HG03432 (cell line): ENCODE results near the gene LUZP4.
"Not testable (repeated sequence)": the region's sequence is repeated elsewhere in the genome, so short reads cannot be mapped to it uniquely, and the experiment has no call there.

ENCODE experiments used
- ATAC-seq: cut with Tn5 transposase; IDR thresholded peaks from one replicate; pipeline ENCODE4 v1.9.1; 2021; ENCODE audit warnings: mild to moderate bottlenecking, moderate library complexity; ENCODE audit not compliant: unreplicated experiment

The LUZP4 gene, protein sequence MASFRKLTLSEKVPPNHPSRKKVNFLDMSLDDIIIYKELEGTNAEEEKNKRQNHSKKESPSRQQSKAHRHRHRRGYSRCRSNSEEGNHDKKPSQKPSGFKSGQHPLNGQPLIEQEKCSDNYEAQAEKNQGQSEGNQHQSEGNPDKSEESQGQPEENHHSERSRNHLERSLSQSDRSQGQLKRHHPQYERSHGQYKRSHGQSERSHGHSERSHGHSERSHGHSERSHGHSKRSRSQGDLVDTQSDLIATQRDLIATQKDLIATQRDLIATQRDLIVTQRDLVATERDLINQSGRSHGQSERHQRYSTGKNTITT

DNA sequence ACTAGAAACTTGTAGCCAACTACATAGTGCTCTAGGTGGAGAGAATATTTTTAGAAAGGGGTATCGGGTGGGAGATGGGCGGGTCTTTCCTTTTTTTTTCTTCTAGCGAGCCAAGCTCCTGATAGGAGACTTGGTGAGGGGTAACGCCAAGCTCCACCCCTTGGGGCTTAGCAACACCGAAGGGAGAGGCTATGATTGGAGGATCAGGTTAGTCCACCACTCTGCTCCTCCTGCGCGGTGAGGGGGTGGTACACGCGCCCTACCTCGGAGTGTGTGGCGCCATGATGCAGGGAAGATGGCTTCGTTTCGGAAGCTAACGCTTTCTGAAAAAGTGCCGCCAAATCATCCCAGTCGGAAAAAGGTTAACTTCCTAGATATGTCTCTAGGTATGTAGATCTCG, at the start of gene LUZP4:
Gene LUZP4, plus strand, starts transcription at position 251 of the 400 bp plus-strand sequence. Its CDS starts 45 bp downstream, at position 296.
- ATAC-seq, result no peak

DNA sequence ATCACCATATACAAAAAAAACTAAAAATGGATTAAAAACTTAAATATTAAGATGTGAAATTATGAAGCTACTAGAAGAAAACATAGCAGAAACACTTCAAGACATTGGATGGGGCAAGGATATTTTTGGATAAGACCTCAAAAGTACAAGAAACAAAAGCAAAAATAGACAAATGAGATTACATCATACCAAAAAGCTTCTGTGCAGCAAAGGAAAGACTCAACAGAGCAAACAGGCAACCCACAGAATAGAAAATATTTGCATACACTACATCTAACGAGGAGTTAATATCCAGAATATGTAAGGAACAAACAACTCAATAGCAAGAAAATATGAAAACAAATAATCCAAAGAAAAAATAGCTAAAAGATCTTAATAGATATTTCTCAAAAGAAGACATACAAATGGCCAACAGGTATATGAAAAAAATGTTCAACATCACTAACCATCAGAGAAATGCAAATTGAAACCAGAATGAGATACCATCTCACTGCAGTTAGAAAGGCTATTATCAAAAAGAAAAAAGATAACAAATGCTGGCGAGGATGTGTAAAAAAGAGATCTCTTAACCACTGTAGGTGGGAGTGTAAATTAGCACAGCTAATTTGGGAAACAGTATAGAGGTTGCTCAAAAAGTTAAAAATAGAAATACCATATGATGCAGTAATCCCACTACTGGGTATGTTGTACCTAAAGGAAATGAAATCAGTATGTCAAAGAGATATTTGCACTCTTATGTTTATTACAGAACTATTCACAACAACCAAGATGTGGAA, 37.9 kb upstream of the LUZP4 start:
- no peak for ATAC-seq

DNA sequence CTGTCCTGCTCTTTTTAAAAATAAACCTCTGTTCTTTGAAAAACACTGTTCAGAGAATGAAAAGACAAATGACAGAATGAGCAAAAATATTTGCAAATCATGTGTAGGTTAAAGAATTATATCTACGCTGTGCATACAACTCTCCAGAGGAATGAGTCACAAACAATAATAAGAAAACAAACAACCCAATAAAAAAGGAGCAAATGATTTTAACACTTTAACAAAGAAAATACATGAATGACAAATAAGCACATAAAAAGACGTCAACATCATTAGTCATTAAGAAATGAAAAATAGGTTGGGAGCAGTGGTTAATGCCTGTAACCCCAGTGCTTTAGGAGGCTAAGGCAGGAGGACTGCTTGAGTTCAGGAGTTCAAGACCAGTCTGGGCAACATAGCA, 34.5 kb upstream of the LUZP4 start:
- no peak for ATAC-seq

DNA sequence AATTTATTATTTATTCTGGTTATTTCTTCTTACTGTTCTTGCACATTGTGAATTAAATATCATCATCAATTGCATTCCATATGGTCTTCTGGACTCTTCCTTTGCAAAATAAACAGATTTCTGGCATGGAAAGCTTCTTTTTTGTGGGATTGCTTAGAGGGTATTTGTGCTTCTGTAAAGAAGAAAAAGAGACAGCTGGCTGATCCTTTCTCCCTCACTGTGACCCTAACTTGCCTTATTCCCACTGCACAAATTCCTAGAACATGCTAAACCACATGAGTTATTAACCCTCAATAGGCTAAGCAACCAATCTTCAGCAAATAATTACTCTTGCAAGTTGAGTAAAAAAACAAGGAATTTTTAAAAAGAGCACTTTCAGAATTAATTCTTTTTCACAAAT, 31.8 kb upstream of the LUZP4 start:
- no peak for ATAC-seq

DNA sequence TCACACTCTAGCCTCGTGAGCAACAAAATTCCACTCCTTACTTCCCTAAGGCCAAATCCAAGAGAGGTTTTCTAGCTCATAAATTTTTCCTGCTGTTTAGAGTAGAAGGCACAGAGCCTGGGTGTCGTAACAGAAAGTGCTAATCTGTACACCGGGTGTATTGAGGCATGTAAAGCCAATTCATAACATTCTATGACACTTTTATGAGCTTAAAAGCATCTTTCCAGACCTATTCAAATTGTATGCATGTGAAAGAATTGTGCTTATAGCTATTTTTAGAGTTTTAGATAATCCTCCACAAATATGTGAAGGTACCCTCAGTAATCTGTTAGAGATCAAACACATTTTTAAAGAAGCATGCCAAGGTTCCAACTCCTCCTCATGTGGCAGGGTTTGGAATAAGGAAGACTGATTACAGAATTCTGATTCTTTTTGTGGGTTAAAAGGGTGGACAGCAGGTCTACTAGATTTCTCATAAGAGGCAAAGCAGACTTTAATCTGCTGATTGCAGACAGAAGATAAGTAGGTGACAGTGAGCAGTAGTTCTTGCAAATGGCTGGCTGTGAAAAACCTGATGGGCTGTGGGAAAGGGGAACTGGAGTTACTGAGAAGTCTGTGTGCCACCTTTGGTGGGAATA, 30.2 kb upstream of the LUZP4 start:
- no peak for ATAC-seq

DNA sequence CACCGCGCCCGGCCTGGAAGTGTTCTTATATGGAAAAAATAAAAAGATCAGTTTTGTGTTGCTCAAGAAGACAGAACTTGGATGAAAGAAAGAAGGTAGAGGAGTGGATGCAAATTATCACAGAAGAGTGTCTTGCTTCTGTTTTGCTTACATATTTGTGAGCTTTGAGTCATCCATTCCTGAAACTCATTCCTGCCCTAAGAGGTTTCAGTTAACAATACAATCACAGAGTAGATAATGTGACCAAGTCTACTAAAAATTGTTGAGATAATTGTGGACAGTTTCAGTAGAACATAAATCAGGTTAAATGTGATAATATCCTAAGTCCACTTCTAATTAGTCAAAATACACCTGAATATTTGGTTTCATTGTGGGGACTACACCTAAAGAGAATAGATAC, 29.2 kb upstream of the LUZP4 start:
- ATAC-seq, result no peak

DNA sequence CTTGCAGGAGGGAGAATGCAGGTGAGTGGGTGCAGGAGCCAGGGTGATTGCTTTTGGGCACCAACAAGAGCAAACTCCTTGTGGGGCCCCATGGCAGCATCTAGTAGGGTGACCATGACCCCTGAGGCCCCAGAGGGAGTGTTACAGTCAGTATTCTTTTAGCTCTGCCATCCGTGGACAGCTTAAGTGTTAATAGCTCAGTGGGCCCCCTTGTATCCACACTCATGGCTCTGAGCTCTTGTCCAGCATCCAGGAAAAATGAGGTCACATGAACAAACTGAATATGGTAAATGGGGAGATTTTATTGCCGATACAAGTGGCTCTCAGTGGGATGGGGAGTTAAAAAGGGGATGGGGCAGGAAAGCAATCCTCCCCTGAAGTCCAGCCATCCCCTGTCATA, 28.4 kb upstream of the LUZP4 start:
- ATAC-seq, result no peak

DNA sequence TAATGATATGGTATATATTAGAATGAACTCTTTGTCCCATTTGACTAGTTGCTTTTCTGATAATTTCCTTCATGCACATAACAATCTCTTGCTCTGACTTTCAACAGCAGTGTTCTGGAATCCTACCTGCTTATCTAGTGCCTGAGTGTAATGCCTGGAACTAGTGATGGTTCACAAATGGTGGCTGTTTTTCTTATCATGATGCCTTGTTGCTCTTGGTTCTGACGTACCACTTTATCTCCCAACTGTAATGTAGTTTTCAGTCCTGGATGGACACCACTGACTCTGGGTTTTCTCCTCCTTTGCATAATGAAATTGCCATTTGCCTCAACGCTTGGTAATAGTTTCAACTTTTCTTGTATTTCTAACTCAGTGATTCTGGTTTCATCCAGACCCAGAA, 25.5 kb upstream of the LUZP4 start:
- ATAC-seq, result no peak

DNA sequence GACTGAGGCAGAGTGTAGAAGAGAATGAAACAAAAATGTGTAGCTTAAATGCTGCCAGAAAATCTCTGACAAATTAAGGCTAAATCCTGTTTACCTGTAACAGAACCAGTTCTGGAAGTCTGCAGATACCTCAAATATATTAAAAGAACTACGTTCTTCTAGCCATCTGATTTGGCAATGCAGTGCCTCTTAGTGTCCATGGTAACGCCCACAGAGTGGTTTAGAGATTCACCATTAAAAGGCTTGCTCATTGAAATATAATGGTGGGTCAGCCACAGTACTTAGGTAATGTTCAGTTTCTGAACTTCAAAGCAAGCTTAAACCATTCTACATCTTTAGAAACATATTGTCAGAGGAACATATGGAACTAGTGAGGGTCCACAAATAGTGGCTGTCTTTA, 23.2 kb upstream of the LUZP4 start:
- no peak for ATAC-seq

DNA sequence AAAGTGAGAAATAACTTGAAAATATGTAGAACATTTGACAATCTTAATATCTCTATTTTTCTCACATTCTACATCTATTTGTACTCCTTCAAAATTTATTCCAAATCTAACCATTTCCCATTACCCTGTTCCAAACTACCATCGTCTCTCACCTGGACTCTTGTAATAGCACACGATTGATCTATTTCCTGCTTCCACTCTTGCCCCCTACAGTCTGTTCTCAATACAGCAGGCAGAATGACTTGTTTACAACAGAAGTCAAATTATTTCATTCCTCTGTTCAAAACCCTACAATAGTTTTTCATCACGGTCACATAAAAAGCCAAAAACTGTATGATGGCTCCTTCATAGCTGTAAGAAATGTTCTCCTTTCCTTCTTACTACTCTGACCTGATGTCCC, 21.1 kb upstream of the LUZP4 start:
- no peak for ATAC-seq

DNA sequence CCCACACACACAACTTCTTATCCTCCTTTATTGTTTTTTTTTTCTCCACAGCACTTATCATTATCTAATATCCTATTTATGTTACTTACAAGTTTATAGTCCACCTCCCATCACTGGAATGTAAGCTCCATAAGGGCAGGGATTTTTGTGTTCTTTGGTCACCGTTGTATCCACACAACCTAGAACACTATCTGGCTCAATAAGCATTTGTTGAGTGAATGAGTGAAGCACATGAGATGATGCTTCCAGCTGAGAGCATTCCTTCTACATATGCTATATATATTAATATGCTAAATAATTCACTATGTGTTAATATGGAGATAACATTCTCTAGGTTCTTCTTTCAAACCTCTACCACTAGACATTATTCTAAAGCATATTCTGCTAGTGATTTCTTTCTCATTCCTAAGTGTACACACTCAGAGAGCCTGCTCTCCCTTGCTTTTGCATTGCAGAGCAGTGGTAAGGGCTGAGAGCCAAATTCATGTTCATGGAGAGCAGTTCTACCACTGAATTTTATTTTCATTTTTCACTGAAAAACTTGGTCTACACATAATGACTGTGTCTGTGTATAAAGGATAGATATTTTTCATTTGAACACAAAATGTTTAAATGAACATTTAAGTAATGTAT, 20.3 kb upstream of the LUZP4 start:
- ATAC-seq, result no peak

DNA sequence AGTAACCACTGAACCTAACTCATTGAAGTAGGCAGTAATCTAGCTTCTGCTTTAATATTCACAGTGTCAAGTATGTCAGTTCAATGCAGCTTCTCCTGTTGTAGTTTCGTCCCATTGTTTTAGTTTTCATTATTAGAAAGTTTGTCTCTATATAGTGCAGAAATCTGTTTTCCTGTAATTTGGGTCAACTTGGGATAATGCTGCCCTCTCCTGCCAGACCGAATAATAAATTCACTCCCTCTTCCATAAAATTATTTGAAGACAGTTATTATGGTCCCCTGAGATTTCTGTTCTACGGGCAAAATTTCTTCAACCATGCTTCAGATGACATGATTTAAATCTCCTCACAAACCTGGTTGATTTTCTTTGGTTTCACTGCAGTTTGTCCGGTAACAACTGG, 4.6 kb upstream of the LUZP4 start:
- ATAC-seq, result no peak

DNA sequence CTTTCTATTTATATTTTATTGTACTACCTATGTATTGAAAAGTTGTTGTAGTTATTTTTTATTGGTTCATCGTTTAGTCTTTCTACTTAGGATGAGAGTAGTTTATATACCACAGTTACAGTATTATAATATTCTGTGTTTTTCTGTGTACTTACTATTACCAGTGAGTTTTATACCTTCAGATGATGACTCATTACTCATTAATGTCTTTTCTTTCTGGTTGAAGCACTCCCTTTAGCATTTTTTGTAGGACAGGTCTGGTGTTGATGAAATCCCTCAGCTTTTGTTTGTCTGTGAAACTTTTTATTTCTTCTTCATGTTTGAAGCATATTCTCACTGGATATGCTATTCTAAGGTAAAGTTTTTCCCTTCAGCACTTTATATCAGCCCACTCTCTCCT, 7.7 kb downstream of the LUZP4 start:
- ATAC-seq, result no peak

DNA sequence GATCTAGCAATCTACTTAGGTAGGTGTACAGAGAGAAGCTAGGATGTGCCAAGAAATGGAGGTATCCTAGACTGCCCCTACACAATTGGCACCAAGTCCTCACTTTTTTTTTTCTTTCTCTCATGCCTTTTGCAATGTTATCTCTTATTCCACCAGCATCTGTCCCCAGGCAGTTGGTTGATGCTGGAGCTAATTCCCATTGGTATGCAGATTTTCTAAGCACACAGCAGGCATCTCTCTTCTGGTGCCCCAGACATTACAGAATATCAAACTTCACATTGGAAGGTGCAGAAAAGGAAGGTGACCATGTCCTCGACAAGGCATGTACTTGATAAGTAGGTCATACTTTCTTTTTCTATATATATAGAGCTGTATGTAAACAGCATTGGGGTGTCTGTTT, 21.6 kb downstream of the LUZP4 start:
- ATAC-seq, result no peak

DNA sequence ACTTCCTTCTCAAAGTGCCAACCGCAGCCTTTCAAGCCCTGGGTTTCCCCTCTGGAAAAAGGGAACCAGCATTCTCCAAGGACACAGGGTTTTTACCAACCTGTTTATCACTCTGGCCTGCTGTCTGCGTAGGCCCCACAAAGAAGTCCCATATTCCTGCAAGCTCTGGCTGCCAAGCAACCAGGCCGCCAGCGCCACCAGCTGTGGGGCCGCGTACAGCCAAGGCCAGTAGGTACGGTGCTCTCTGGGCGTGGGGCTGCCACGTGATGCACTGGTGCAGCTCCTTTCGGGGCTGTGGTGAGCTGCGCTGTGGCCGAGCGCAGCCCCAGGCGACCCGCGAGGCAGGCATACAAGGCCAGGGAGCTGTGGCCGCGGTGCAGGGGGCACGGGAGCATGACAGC, 22.1 kb downstream of the LUZP4 start:
- ATAC-seq, result no peak

DNA sequence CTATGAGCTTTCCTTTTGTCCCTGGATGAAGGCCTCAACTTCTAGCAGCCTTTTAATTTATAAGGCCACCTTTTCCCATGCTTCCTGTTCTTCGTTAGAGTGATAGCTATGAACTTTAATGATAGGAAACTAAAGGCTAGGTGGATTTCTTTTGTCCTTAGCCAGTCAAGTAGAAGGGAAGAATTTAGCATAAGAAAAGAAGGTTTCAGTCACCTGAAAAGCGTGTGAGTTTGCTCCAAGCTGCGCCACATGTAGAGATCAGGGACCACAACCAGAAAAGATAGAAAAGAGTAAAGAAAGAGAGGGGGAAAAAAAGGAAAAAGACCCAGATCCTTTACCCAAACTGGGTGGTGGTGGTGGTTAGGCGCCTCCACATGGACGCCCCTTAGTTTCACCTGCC, 28.6 kb downstream of the LUZP4 start:
- ATAC-seq, result no peak

DNA sequence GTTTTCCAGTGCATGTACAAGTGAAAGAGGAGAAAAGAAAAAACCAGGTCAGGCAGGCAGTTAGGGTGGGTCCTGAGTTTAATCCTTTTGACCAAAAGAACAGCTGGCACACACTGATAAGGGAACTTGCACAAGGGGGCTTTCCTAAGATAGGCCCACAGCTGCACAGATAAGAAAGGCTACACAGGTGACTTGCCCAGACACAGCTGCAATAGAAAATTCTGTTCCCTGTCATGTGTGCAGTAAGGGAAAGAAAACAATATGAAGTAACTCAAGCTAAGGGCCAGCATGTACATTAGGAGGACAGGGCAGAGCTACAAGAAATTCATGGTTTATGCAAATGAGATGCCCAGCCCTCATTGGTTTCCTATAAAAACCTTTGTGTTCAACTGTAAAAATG, 32.9 kb downstream of the LUZP4 start:
- no peak for ATAC-seq

DNA sequence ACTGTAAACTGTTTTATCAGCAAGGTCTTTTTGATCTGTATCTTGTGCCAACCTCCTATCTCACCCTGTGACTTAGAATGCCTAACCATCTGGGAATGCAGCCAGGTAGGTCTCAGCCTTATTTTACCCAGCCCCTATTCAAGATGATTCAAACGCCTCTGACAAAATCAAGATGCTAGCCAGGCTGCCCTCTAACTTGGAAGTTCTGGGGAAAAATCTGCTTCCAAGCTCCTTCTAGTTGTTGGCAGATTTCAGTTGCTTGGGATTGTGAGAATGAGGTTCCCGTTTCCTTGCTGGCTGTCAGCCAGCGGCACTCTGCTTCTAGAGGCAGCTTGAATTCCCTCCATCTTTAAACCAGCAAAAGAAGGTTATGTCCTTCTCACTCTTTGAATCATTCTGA, 34.7 kb downstream of the LUZP4 start:
- ATAC-seq, result no peak

DNA sequence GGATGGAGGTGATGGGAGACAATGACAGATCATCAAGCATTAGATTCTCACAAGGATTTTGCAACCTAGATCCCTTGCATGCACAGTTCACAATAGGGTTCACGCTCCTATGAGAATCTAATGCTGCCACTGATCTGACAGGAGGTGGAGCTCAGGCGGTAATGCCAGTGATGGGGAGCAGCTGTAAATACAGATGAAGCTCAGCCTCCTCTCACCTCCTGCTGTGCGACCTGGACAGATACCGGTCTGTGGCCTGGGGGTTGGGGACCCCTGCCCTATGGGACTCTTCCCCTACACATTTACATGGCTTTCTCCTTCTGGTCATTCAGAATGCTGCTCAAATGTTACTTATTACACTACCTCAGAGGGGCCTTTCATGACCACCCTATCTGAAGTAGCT, 39.8 kb downstream of the LUZP4 start:
- not testable (repeated sequence) for ATAC-seq

DNA sequence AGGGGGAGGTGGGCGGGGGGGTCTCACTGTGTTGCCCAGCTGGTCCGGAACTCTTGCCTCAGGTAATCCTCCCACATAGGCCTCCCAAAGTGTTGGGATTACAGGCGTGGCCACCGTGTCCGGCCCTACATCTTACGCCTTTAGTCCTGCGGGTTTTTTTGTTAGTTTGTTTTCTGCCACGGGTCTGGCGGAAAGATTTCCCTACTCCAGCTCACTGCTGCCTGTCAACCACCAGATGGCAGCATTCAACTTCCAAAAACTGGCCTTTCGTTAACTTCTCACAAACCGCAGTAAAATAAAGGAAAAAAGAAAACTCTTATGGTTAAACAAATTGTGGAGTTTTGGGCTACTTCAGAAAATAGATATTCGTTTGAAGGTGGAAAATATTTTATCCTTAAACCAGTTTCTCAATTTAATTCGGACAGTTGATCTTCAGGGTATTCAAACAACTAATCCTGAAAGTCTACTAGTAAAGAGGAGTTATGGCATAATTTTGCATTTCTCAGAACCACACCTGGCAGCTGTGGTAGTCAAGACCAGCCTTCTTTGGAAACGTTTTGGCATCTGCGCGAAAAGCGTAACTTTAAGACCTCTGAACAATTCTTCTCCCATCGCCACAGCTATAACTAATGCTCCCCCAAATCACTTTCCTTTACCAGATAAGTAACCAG, 41.1 kb downstream of the LUZP4 start:
- ATAC-seq, result peak; percentile 64

DNA sequence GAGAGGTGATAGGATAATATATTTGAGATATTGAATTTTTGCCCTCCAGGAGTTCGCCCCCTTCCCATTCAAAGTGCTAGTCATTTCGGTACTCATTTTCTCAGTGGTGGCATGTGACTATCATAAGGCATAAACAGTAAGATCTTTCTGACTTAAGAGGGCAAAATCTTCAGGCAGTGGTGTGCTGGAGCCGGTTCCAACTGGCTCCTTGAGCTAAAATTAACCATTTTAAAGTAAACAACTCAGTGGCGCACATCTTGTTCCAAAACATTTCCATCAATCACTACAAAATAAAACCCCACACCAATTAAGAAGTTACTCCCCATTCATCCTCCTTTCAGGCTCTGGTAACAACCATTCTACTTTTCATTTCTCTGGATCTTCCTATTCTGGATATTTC, 43.3 kb downstream of the LUZP4 start:
- no peak for ATAC-seq
